ENCODE results near the gene IL4R.

IL4R gene

GRCh38 chr16:27318392-27319256, 4.8 kb downstream of the IL4R start:
- no peak for TF ChIP-seq CTCF (IDR thresholded peaks at IDR 0.05; ENCODE audit: insufficient read depth, low read length, poor library complexity, severe bottlenecking)
- no peak overlapping the region for H3K4me3 ChIP-seq (replicated peaks; ENCODE audit: low read depth, low read length)
- DNase-seq (ENCODE audit: extremely low read depth, insufficient read length): peak; percentile 41
- no peaks in the 10 kb centered on the region; the same call in 1 of the 2 replicates for H3K36me3 ChIP-seq (ENCODE audit: control insufficient read depth, insufficient read depth, low read length)
- no peaks in the 10 kb centered on the region for H3K27me3 ChIP-seq (replicated peaks; ENCODE audit: control insufficient read depth, insufficient read depth, low read length)

- H3K36me3 ChIP-seq (ENCODE audit: control insufficient read depth, insufficient read depth, low read length): no peaks in the 10 kb centered on the region; the same call in 1 of the 2 replicates
- H3K4me3 ChIP-seq (replicated peaks; ENCODE audit: low read depth, low read length): no peak overlapping the region
- no peaks in the 10 kb centered on the region for H3K27me3 ChIP-seq (replicated peaks; ENCODE audit: control insufficient read depth, insufficient read depth, low read length)
- DNase-seq (ENCODE audit: extremely low read depth, insufficient read length): no peak
- no peak for TF ChIP-seq CTCF (IDR thresholded peaks at IDR 0.05; ENCODE audit: insufficient read depth, low read length, poor library complexity, severe bottlenecking)
These were observed 5.6 kb downstream of the IL4R start for GRCh38 chr16:27319257-27319965.

- H3K4me3 ChIP-seq (replicated peaks; ENCODE audit: low read depth, low read length): no peak overlapping the region
- no peaks in the 10 kb centered on the region for H3K27me3 ChIP-seq (replicated peaks; ENCODE audit: control insufficient read depth, insufficient read depth, low read length)
- no peaks in the 10 kb centered on the region; the same call in 1 of the 2 replicates for H3K36me3 ChIP-seq (ENCODE audit: control insufficient read depth, insufficient read depth, low read length)
- no peak for TF ChIP-seq CTCF (IDR thresholded peaks at IDR 0.05; ENCODE audit: insufficient read depth, low read length, poor library complexity, severe bottlenecking)
- DNase-seq (ENCODE audit: extremely low read depth, insufficient read length): no peak
These were observed 6.7 kb downstream of the IL4R start for GRCh38 chr16:27320261-27321012.

- Histone ChIP-seq H3K36me3 (ENCODE audit: control insufficient read depth, insufficient read depth, low read length) (no peaks in the 10 kb centered on the region; the same call in 1 of the 2 replicates), H3K27me3 (replicated peaks; ENCODE audit: control insufficient read depth, insufficient read depth, low read length) (no peaks in the 10 kb centered on the region), H3K4me3 (replicated peaks; ENCODE audit: low read depth, low read length) (no peak overlapping the region)
- no peak for TF ChIP-seq CTCF (IDR thresholded peaks at IDR 0.05; ENCODE audit: insufficient read depth, low read length, poor library complexity, severe bottlenecking)
- no peak for DNase-seq (ENCODE audit: extremely low read depth, insufficient read length)
These were observed 7.5 kb downstream of the IL4R start for GRCh38 chr16:27321013-27321915.

Measured in GM06990 (cell line).